GM12865 (cell line): ENCODE results near the gene ATXN1.
"Not testable (repeated sequence)": the region's sequence is repeated elsewhere in the genome, so short reads cannot be mapped to it uniquely, and the experiment has no call there.

Source experiments
- DNase-seq: peaks from one replicate; pipeline ENCODE4 v3.0.0; 2010; ENCODE audit warnings: low read depth
- H3K4me3 ChIP-seq: 2 replicates; pipeline ENCODE4 v1.5.1; 2011; ENCODE audit warnings: mild to moderate bottlenecking, low read depth, low read length, control low read depth
- TF ChIP-seq, protein P1 (sequence below): IDR thresholded peaks from 2 replicates; pipeline ENCODE4 v1.5.1; 2011; ENCODE audit warnings: low read length, control low read depth, low read depth, inconsistent platforms; ENCODE audit not compliant: insufficient read depth; ENCODE audit errors: missing control alignments

ATXN1 gene

DNA sequence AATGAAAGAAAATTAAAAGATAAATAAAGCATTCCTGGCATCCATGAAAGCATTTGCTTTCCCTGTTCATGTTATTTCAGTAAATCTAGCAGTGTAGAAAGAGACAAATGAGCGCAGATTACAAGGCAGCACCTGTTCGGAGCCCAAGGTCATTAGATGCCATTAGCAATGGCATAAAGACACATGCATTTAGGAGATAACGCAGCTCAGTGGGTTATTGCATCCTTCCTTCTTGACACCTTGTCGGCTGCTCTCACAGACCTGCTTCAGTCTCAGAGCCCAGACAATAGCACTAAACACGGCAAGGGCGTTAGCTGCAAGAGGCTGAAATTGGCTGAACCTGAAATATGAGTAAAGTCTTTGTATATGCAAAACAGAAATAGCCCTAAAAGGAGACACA is 140.3 kb downstream of the ATXN1 start:
- no peak overlapping the region for H3K4me3 ChIP-seq
- DNase-seq, result no peak
- TF ChIP-seq, protein P1, sequence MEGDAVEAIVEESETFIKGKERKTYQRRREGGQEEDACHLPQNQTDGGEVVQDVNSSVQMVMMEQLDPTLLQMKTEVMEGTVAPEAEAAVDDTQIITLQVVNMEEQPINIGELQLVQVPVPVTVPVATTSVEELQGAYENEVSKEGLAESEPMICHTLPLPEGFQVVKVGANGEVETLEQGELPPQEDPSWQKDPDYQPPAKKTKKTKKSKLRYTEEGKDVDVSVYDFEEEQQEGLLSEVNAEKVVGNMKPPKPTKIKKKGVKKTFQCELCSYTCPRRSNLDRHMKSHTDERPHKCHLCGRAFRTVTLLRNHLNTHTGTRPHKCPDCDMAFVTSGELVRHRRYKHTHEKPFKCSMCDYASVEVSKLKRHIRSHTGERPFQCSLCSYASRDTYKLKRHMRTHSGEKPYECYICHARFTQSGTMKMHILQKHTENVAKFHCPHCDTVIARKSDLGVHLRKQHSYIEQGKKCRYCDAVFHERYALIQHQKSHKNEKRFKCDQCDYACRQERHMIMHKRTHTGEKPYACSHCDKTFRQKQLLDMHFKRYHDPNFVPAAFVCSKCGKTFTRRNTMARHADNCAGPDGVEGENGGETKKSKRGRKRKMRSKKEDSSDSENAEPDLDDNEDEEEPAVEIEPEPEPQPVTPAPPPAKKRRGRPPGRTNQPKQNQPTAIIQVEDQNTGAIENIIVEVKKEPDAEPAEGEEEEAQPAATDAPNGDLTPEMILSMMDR, result no peak

DNA sequence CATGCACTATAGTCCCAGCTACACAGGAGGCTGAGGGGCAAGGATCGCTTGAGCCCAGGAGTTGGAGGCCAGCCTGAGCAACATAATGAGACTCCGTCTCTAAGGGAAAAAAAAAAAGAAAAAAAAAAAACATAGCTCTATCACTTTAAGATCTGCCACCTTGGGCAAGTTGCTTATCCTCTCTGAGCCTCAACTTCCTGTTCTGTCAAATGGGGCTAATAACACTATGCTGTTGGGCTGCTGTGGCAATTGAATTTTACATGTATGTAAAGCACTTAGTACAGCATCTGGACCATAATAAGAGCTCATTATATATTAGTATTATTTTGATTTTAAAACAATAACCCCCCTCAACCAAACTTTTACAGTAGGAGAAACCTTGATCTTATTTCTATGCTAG is 141.5 kb downstream of the ATXN1 start:
- H3K4me3 ChIP-seq, result no peak overlapping the region
- no peak for DNase-seq
- TF ChIP-seq, protein P1, result no peak

DNA sequence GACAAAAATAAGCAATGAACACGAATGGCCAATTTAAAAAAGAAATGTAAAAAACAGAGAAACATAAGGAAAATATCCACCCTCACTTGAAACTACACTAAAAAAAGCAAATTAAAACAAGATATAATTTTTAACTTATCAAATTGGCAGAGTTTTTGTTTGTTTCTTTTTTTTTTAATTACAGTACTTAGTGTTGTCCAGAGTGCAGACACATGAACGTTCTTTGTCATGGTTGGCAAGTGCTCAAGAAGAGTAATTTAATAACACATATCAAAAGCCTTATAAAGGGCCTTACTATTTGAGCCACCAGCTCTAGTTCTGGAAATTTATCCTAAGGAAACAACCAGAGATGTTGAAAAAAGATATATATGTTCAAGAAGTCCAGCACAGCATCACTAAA is 142.3 kb downstream of the ATXN1 start:
- no peak for DNase-seq
- no peak overlapping the region for H3K4me3 ChIP-seq
- TF ChIP-seq, protein P1, result no peak

DNA sequence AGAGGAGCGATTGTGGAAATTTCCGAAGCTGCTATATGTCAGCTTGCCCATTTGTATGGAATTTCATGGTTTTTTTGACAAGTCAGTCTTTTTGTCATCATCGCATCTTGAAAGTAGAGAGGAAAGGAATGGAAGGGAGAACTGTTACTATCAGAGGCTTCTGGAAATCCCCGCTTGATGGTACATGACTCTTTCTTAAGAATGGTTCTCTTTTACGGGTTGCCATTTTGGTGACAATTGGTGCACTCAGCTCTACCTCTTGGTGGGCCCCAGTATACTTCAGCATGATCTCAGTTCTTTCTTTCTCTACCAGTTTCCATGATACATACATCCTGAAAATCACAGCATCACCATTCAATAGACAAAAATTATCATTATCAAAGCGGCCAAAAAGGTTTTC is 146.0 kb downstream of the ATXN1 start:
- DNase-seq, H3K4me3 ChIP-seq: not testable (repeated sequence)

DNA sequence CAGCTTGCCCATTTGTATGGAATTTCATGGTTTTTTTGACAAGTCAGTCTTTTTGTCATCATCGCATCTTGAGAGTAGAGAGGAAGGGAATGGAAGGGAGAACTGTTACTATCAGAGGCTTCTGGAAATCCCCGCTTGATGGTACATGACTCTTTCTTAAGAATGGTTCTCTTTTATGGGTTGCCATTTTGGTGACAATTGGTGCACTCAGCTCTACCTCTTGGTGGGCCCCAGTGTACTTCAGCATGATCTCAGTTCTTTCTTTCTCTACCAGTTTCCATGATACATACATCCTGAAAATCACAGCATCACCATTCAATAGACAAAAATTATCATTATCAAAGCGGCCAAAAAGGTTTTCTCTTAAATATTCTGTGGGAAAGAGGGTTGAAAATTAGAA is 147.1 kb downstream of the ATXN1 start:
- not testable (repeated sequence) for DNase-seq

DNA sequence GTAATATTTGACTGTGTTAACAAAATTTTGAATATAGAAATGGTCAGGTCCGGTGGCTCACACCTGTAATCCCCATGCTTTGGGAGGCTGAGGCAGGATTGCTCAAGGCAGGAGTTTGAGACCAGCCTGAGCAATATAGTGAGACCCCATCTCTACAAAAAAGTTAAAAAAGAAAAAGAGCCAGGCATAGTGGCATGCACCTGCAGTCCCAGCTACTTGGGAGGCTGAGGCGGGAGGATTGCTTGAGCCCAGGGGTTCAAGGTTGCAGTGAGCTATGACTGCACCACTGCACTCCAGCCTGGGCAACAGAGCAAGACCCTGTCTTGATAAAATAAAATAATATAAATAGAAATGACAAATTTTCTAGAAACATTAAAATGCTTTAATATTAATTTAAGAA is 147.8 kb downstream of the ATXN1 start:
- not testable (repeated sequence) for DNase-seq, H3K4me3 ChIP-seq

More for the DNA sequence above, 147.1 kb downstream of the ATXN1 start:
- not testable (repeated sequence) for H3K4me3 ChIP-seq

DNA sequence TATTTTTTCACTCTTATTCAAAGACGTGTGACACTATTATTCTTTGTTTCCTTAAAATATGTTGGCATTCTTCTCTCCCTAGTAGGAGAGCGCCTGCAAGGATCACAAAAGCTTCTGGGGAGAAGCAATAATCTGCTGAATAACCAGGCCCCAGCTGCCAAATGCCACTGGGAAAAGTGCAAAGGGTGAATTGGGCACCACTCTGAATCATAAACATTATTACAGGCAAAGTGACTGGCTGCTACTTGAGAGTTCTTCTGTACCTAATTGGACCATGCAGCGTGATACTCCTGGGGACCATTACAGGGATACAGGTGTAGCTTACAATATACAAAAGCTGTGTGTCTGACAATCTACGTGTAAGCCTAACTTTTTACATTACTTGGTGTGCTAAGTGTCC is 152.8 kb downstream of the ATXN1 start:
- no peak overlapping the region for H3K4me3 ChIP-seq
- TF ChIP-seq, protein P1, result no peak
- DNase-seq, result no peak

DNA sequence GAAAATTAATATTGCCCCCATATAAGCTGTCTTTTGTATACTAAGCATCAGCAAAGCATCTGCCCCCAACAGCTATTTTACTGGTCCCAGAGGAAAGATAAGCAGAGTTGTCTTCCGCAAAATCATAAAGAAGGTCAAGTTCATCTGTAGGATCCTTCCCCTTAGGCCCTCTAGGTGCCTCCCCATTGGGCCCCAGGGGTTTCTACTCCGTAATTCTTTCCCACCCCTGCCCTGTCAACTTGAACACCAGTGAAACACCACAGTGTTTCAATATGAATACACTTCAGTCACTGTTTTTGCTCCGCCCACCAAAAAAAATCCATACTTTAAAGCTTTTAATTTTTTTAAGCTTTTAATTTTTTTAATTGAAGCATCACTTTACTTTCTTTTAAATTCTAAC is 159.2 kb downstream of the ATXN1 start:
- TF ChIP-seq, protein P1, result no peak
- DNase-seq, result peak; percentile 78
- no peak overlapping the region for H3K4me3 ChIP-seq

DNA sequence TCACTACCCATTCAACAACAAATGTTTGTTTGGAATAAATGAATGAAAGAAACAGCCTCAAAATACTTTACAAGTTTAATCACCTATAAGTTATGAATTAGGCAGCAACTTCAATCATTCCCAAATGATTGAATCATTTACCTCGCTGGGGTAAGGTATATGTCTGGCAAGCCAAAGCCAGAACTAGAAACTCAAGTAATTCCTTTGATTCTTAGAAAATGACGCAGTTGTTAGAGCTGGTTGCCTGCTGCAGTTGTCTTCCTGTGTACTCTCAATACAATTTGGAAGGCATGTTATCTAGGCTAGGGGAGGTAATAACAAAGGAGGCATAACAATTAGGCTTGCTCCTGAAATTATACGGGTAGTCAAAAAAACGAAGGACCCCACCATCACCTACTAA is 160.6 kb downstream of the ATXN1 start:
- DNase-seq, result no peak
- TF ChIP-seq, protein P1, result no peak
- no peak overlapping the region for H3K4me3 ChIP-seq
